H1 (cell line): ENCODE data around the gene SPC24.

Experiments used
- TF ChIP-seq, protein P1 (sequence below): IDR thresholded peaks from 2 replicates; pipeline ENCODE4 v1.6.1; 2011; ENCODE audit warnings: low read depth, mild to moderate bottlenecking, low read length; ENCODE audit not compliant: insufficient read depth
- TF ChIP-seq, protein P2 (sequence below), 3 experiments: IDR thresholded peaks; 1 replicate in 2 of 3; 2 replicates in 1 of 3; pipeline versions ENCODE4 v1.5.1 to v1.6.1; 2011; ENCODE audit warnings: low read length in 3 of 3, mild to moderate bottlenecking in 3 of 3, inconsistent platforms in 2 of 3, low read depth in 1 of 3, moderate library complexity in 1 of 3; ENCODE audit not compliant: insufficient read depth in 1 of 3; ENCODE audit errors: control extremely low read depth in 1 of 3

DNA sequence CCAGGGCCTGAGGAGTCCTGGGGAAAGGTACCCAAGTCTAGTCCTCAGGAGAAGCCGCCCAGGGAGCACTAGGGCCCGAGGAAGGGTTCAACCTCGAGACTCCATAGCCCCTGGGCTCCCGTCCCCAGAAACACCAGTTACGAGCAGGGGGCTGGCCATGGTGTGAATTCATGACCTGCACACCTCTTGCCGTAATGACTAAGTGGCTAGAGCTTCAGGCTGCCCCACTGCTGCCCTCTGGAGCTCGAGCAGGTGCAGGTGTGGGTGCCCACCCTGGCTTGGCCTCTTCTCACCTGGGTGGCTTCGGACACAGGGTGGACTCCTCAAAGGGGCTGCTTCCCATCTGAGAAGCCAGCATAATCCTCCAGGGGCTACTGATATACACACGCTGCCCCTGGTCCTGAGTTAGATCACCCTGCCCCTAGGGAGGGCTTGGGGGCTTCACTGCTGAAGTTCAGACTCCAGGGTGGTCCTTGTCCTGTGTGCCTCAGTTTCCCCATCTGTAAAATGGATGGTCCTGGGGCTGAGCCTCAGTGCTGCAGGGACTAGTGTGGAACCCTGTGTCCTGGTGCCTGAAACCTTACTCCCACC is 13.6 kb downstream of the SPC24 start:
- TF ChIP-seq, protein P1, sequence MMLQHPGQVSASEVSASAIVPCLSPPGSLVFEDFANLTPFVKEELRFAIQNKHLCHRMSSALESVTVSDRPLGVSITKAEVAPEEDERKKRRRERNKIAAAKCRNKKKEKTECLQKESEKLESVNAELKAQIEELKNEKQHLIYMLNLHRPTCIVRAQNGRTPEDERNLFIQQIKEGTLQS, result no peak
- TF ChIP-seq, protein P2, sequence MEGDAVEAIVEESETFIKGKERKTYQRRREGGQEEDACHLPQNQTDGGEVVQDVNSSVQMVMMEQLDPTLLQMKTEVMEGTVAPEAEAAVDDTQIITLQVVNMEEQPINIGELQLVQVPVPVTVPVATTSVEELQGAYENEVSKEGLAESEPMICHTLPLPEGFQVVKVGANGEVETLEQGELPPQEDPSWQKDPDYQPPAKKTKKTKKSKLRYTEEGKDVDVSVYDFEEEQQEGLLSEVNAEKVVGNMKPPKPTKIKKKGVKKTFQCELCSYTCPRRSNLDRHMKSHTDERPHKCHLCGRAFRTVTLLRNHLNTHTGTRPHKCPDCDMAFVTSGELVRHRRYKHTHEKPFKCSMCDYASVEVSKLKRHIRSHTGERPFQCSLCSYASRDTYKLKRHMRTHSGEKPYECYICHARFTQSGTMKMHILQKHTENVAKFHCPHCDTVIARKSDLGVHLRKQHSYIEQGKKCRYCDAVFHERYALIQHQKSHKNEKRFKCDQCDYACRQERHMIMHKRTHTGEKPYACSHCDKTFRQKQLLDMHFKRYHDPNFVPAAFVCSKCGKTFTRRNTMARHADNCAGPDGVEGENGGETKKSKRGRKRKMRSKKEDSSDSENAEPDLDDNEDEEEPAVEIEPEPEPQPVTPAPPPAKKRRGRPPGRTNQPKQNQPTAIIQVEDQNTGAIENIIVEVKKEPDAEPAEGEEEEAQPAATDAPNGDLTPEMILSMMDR (IDR thresholded peaks at IDR 0.05; ENCODE audit: control extremely low read depth in 1 of 3, insufficient read depth in 1 of 3, low read depth in 1 of 3, low read length in 3 of 3), result peak; percentile 22 to 43 (median 30); a peak in 3 of 4 replicates
